Measurements from ENCODE around the gene SEZ6. TPM values are rescaled to one million over a fixed set of nuclear protein-coding genes. Genes with fewer than 3 reads are reported as not detected.
A peak's percentile ranks its signal among the peaks of the same experiment; 100 is the strongest.

The SEZ6 gene
- total RNA-seq, 1 experiment from 2014 or later, result not detected

DNA sequence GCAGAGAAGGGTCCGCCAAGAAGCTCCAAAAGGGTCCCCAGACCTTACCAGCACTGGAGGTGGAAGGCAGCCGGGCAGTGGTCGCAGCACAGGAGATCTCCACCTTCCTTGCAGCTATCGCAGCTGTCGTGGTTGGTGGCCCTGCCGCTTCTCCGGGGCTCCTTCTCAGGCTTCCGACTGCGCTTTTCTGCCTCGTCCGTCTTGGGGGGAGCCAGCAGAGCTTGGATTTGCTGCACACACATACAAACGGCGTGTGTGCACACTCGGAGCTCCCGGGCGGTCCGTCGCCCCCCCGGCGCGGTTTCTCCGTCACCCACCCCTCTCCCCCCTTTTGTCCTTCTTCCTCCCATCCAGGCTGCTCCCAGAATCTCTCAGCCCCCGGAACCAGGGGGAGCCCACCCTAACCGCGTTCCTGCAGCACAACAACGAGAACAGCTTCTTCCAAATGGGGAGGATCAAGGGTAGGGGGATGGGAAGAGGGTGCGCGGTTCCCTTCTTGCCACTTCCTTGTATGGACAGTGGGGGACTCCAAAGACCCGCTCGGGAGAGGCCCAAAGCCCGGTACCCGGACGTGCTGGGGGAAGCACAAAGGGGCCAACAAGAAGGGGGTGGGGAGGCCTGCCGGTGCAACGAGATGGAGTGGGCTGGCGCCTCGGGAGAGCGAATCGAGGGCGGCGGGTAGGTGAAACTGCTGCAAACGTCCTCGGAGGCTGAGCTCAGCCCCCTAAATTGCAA, 55.6 kb downstream of the SEZ6 start:
- intact Hi-C loops (cut with micrococcal nuclease), result loop anchor here (2.0 kb wide), 1 partner anchor 47 kb away; the partner anchor contains the start of gene DHRS13
- Mint-ChIP-seq H3K36me3 (ENCODE audit: insufficient read depth, unreplicated experiment) (peaks cover 39% of the 10 kb centered on the region), H3K27me3 (ENCODE audit: insufficient read depth, unreplicated experiment) (no peaks in the 10 kb centered on the region), H3K4me1 (ENCODE audit: insufficient read depth, unreplicated experiment) (peaks cover 6% of the 10 kb centered on the region), H3K4me3 (ENCODE audit: unreplicated experiment) (no peak overlapping the region), H3K27ac (ENCODE audit: low read depth, unreplicated experiment) (peak overlapping the region; percentile 85), H3K9me3 (ENCODE audit: unreplicated experiment) (no peaks in the 10 kb centered on the region)
- TF ChIP-seq, protein P1, sequence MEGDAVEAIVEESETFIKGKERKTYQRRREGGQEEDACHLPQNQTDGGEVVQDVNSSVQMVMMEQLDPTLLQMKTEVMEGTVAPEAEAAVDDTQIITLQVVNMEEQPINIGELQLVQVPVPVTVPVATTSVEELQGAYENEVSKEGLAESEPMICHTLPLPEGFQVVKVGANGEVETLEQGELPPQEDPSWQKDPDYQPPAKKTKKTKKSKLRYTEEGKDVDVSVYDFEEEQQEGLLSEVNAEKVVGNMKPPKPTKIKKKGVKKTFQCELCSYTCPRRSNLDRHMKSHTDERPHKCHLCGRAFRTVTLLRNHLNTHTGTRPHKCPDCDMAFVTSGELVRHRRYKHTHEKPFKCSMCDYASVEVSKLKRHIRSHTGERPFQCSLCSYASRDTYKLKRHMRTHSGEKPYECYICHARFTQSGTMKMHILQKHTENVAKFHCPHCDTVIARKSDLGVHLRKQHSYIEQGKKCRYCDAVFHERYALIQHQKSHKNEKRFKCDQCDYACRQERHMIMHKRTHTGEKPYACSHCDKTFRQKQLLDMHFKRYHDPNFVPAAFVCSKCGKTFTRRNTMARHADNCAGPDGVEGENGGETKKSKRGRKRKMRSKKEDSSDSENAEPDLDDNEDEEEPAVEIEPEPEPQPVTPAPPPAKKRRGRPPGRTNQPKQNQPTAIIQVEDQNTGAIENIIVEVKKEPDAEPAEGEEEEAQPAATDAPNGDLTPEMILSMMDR (IDR thresholded peaks at IDR 0.05; ENCODE audit: unreplicated experiment), result no peak
- CTCF ChIA-PET, result interaction anchor here (0.7 to 1.7 kb wide), 4 partner anchors 13 to 262 kb away, joined by 5 to 7 read pairs (median 6); no protein-coding TSS in a partner anchor
- DNase-seq (ENCODE audit: unreplicated experiment), result peak; percentile 24
- POLR2A ChIA-PET, result interaction anchor here (0.6 to 10.7 kb wide), 26 partner anchors 15 to 379 kb away, joined by 3 to 342 read pairs (median 9); partner anchors contain the start of genes DHRS13, FAM222B, FLOT2 and MYO18A
- no TSS peak for BruUV-seq (replicated peaks)

DNA sequence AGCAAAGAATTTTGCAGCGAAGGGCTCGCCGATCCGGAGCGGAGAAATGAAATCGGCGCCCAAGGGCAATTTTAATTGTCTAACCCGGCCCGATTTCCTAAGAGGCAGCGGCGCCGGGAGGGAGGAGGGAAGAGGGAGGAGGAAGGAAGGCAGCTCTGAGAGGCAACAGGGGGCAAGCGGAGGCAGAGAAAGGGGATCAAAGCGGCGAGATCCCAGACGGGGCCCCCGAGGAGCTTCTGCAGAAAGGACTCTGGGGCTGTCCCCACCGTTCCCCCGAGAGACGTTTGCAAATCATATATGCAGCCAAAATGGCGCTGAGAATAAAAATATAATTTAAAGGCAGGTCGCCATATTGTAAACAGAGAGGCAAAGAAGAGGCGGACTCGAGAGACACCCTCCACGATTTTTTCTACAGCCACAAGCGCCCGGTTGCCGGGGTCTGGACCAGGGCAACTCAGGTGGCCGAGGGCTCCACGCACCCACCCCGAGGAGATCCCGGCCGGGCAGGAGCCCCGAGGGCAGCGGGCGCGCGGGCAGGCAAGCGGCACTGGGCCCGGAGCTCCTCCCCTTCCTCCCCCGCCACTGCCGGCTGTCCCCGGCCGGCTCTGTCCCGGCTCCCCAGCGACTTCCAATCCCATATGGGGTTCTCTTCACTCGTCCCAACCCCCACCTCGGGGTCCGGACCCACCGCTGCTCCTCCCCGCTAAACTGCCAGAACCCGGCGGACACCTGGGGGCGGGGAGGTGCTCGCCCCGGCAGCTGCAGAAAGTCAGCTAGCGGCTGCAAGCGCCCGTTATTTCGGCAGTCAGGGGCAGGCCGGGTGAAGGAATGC, 56.4 kb downstream of the SEZ6 start:
- H3K27me3 Mint-ChIP-seq (ENCODE audit: insufficient read depth, unreplicated experiment), result no peaks in the 10 kb centered on the region
- POLR2A ChIA-PET, result interaction anchor here (0.6 to 10.7 kb wide), 32 partner anchors 9 to 671 kb away, joined by 3 to 342 read pairs (median 7); partner anchors contain the start of genes DHRS13, FAM222B, FLOT2 and MYO18A
- H3K36me3 Mint-ChIP-seq (ENCODE audit: insufficient read depth, unreplicated experiment), result peaks cover 46% of the 10 kb centered on the region
- peak overlapping the region; percentile 85 for H3K27ac Mint-ChIP-seq (ENCODE audit: low read depth, unreplicated experiment)
- TF ChIP-seq, protein P1 (IDR thresholded peaks at IDR 0.05; ENCODE audit: unreplicated experiment), result no peak
- BruUV-seq (replicated peaks), result no TSS peak
- no peak overlapping the region for H3K4me3 Mint-ChIP-seq (ENCODE audit: unreplicated experiment)
- peak; percentile 83 for DNase-seq (ENCODE audit: unreplicated experiment)
- intact Hi-C loops (cut with micrococcal nuclease), result loop anchor here (2.0 to 10.0 kb wide), 3 partner anchors 47 to 137 kb away; partner anchors contain the start of genes DHRS13 and ERAL1
- CTCF ChIA-PET, result interaction anchor here (0.5 to 3.5 kb wide), 8 partner anchors 12 to 262 kb away, joined by 3 to 16 read pairs (median 4); partner anchors contain the start of gene NEK8
- peaks cover 6% of the 10 kb centered on the region for H3K4me1 Mint-ChIP-seq (ENCODE audit: insufficient read depth, unreplicated experiment)
- H3K9me3 Mint-ChIP-seq (ENCODE audit: unreplicated experiment), result no peaks in the 10 kb centered on the region

DNA sequence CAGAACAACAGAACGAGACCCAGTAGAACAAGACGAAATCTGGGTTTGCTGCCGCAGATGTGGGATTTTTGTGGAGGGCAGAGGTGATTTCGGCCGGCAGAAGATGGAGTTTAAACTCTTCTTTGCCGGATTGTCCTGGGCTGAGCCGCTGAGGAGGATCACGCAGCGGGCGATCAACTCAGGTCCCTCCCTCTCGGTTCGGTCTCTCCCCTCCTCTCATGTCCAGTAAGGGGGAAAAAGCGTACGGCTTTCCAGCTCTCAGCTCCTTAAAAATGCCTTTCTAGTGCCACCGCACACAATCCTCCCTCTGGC, 57.0 kb downstream of the SEZ6 start:
- H3K36me3 Mint-ChIP-seq (ENCODE audit: insufficient read depth, unreplicated experiment), result peaks cover 52% of the 10 kb centered on the region
- intact Hi-C loops (cut with micrococcal nuclease), result loop anchor here (5.0 to 10.0 kb wide), 2 partner anchors 94 to 137 kb away; partner anchors contain the start of gene ERAL1
- ChIA-PET CTCF (interaction anchor here (0.5 to 3.5 kb wide), 6 partner anchors 19 to 224 kb away, joined by 3 to 16 read pairs (median 4); partner anchors contain the start of gene NEK8), POLR2A (interaction anchor here (0.6 to 10.7 kb wide), 25 partner anchors 8 to 672 kb away, joined by 3 to 342 read pairs (median 9); partner anchors contain the start of genes DHRS13, FAM222B, FLOT2 and MYO18A)
- H3K27ac Mint-ChIP-seq (ENCODE audit: low read depth, unreplicated experiment), result peak overlapping the region; percentile 85
- DNase-seq (ENCODE audit: unreplicated experiment), result no peak
- H3K9me3 Mint-ChIP-seq (ENCODE audit: unreplicated experiment), result no peaks in the 10 kb centered on the region
- BruUV-seq (replicated peaks), result no TSS peak
- H3K4me3 Mint-ChIP-seq (ENCODE audit: unreplicated experiment), result no peak overlapping the region
- peaks cover 6% of the 10 kb centered on the region for H3K4me1 Mint-ChIP-seq (ENCODE audit: insufficient read depth, unreplicated experiment)
- H3K27me3 Mint-ChIP-seq (ENCODE audit: insufficient read depth, unreplicated experiment), result no peaks in the 10 kb centered on the region
- TF ChIP-seq, protein P1 (IDR thresholded peaks at IDR 0.05; ENCODE audit: unreplicated experiment), result no peak
